Measurements from ENCODE around the gene ARRDC2.

DNA sequence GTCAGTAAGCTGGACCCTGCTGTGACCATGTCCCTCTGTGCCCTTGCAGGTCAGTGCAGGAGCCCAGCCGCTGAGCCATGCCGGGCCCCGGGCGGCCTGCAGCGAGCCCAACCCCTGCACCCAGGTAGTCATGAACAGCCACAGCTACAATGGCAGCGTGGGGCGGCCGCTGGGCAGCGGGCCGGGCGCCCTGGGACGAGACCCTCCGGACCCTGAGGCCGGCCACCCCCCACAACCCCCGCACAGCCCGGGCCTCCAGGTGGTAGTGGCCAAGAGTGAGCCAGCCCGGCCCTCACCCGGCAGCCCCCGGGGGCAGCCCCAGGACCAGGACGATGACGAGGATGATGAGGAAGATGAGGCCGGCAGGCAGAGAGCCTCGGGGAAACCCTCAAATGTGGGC, 34.2 kb upstream of the ARRDC2 start:
- TF ChIP-seq RAD21 (CRISPR knock-in tag; IDR thresholded peaks at IDR 0.05) (no peak), ZNF296 (CRISPR knock-in tag; conservative IDR thresholded peaks at IDR 0.05) (no peak), RCOR2 (CRISPR knock-in tag; IDR thresholded peaks at IDR 0.05) (no peak), SRF (IDR thresholded peaks at IDR 0.05; ENCODE audit: low read depth, low read length) (no peak), ZNF460 (CRISPR knock-in tag; IDR thresholded peaks at IDR 0.05; ENCODE audit: borderline replicate concordance) (no peak)
- TF ChIP-seq, protein P1, sequence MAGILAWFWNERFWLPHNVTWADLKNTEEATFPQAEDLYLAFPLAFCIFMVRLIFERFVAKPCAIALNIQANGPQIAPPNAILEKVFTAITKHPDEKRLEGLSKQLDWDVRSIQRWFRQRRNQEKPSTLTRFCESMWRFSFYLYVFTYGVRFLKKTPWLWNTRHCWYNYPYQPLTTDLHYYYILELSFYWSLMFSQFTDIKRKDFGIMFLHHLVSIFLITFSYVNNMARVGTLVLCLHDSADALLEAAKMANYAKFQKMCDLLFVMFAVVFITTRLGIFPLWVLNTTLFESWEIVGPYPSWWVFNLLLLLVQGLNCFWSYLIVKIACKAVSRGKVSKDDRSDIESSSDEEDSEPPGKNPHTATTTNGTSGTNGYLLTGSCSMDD (CRISPR knock-in tag; IDR thresholded peaks at IDR 0.05): no peak
- TF ChIP-seq, protein P2, sequence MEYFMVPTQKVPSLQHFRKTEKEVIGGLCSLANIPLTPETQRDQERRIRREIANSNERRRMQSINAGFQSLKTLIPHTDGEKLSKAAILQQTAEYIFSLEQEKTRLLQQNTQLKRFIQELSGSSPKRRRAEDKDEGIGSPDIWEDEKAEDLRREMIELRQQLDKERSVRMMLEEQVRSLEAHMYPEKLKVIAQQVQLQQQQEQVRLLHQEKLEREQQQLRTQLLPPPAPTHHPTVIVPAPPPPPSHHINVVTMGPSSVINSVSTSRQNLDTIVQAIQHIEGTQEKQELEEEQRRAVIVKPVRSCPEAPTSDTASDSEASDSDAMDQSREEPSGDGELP (IDR thresholded peaks at IDR 0.05; ENCODE audit: borderline replicate concordance, low read depth): no peak
- TF ChIP-seq, protein P3, sequence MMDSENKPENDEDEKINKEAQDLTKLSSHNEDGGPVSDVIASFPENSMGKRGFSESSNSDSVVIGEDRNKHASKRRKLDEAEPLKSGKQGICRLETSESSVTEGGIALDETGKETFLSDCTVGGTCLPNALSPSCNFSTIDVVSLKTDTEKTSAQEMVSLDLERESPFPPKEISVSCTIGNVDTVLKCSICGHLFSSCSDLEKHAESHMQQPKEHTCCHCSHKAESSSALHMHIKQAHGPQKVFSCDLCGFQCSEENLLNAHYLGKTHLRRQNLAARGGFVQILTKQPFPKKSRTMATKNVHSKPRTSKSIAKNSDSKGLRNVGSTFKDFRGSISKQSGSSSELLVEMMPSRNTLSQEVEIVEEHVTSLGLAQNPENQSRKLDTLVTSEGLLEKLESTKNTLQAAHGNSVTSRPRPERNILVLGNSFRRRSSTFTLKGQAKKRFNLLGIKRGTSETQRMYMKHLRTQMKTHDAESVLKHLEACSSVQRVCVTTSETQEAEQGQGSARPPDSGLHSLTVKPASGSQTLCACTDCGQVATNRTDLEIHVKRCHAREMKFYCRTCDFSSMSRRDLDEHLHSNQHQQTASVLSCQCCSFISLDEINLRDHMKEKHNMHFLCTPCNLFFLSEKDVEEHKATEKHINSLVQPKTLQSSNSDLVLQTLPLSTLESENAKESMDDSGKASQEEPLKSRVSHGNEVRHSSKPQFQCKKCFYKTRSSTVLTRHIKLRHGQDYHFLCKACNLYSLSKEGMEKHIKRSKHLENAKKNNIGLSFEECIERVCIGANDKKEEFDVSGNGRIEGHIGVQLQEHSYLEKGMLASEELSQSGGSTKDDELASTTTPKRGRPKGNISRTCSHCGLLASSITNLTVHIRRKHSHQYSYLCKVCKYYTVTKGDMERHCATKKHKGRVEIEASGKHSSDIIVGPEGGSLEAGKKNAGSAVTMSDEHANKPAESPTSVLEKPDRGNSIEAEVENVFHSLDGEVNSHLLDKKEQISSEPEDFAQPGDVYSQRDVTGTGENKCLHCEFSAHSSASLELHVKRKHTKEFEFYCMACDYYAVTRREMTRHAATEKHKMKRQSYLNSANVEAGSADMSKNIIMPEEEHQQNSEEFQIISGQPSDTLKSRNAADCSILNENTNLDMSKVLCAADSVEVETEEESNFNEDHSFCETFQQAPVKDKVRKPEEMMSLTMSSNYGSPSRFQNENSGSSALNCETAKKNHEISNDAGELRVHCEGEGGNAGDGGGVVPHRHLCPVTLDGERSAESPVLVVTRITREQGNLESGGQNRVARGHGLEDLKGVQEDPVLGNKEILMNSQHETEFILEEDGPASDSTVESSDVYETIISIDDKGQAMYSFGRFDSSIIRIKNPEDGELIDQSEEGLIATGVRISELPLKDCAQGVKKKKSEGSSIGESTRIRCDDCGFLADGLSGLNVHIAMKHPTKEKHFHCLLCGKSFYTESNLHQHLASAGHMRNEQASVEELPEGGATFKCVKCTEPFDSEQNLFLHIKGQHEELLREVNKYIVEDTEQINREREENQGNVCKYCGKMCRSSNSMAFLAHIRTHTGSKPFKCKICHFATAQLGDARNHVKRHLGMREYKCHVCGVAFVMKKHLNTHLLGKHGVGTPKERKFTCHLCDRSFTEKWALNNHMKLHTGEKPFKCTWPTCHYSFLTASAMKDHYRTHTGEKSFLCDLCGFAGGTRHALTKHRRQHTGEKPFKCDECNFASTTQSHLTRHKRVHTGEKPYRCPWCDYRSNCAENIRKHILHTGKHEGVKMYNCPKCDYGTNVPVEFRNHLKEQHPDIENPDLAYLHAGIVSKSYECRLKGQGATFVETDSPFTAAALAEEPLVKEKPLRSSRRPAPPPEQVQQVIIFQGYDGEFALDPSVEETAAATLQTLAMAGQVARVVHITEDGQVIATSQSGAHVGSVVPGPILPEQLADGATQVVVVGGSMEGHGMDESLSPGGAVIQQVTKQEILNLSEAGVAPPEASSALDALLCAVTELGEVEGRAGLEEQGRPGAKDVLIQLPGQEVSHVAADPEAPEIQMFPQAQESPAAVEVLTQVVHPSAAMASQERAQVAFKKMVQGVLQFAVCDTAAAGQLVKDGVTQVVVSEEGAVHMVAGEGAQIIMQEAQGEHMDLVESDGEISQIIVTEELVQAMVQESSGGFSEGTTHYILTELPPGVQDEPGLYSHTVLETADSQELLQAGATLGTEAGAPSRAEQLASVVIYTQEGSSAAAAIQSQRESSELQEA (CRISPR knock-in tag; IDR thresholded peaks at IDR 0.05; ENCODE audit: not compliant biosample characterization): no peak
